M059J (cell line): ENCODE results near the gene FRMPD2. TPM values are rescaled to one million over a fixed set of nuclear protein-coding genes. Genes with fewer than 3 reads are reported as not detected.
A peak's percentile ranks its signal among the peaks of the same experiment; 100 is the strongest.
"Not testable (repeated sequence)": the region's sequence is repeated elsewhere in the genome, so short reads cannot be mapped to it uniquely, and the experiment has no call there.

Experiments used
- DNase-seq: peaks from one replicate; pipeline ENCODE4 v3.0.0-alpha.2; 2012; ENCODE audit warnings: low read depth
- total RNA-seq: library from RNA; depleted of rRNA; stranded (reverse); fragments of >200 nt; shearing (Covaris generic); gene quantifications from 2 replicates; pipeline ENCODE4 v1.2.3, GENCODE V29; 2014

The FRMPD2 gene
- total RNA-seq, 1 experiment from 2014 or later: not detected

DNA sequence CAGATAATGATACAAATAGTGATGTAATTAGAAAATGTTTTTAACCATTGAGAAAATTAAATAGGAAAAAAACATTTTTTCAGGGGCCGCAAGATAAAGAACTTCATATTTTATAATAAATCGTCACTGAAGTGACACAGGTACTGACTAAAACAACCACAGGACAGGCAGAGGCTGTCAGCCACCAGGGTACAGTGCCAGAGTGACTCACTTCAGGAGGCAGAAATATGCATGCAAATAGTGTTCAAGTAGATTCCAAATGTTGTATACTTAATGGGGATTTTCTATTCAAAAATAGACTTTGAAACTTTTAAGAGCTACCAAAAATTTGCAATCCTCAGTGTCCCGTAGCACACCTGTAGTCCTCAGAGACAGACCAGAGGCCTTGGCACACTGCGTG lies 68.6 kb downstream of the FRMPD2 start:
- peak; percentile 44 for DNase-seq

DNA sequence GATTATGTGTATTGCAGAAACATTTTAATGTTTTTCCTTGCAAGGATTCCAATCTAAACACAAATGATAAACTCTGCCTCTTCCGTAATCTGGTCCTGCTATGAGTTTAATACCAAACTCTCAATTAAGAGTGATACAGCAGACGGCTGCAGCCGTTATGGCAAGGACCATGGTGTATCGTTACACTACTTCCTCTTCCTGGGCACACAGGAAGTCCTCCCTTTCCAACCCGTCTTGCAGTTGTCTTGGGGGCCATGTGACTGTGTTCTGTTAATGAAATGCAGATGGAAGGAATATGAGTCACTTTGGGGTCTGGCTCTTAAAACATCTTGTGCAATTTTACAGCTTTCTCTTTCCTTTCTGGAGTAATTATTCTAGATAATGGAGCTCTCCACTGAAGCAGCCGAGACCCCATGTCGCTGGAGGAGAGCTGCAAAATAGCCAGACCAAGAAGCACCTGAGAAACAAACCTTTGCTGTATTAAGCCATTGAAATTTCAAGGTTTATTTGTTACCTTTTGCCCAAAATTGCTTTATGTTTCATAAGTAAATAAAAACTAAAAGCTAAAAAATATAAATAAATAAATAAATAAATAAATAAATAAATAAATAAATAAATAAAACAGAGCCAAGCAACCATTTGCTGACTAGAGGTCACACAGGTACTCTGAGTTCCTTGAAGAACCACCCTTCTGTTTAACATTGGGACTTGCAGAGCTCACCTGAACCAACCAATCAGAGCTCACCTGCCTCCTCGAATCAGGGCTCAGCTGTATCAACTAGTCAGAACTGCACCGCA lies 74.7 kb downstream of the FRMPD2 start:
- peak; percentile 65 for DNase-seq

GRCh38 chr10:48197236-48197899 lies 77.1 kb downstream of the FRMPD2 start:
- DNase-seq: no peak

DNA sequence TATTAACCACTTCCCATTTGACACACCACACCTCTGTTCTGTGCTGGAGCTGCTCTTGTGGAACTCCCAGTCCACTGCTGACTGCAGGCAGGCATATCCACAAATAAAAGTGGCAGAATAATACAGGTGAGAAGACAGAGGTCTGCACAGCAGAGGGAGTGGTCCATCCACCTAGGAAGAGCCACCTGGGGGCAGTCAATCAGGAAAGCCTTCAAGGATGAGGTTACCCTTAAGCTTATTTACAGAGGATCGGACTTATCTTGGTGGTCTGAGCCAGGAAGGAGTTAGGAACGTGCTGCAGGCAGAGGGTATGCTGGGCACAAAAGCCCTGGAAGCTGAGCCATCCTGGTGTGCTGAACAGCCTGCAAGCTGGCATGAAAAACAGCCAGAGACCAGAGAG lies 78.7 kb downstream of the FRMPD2 start:
- DNase-seq: no peak

DNA sequence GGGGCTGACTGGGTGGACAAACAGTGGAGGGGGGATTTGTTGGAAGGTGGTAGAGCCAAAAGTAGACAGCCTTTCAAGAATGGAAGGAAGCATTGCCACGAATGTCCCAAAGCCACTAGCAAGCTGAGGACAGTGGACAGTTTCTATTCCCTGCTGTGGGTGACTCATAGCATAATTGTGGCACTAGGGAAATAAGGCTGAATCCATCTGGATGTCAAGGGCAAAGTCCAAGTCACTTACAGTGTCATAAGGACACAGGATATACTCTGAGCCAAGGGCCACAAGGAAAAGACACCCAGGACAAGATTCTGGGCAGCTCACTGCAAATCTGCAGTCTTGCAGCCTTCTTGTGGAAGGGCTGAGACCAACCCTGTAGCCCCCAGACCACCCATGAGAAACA lies 79.7 kb downstream of the FRMPD2 start:
- peak; percentile 33 for DNase-seq

- no peak for DNase-seq
These were observed 80.9 kb downstream of the FRMPD2 start for GRCh38 chr10:48193556-48193955.

GRCh38 chr10:48192881-48193450 lies 81.5 kb downstream of the FRMPD2 start:
- no peak for DNase-seq

- no peak for DNase-seq
These were observed 86.6 kb downstream of the FRMPD2 start for GRCh38 chr10:48187713-48188485.

DNA sequence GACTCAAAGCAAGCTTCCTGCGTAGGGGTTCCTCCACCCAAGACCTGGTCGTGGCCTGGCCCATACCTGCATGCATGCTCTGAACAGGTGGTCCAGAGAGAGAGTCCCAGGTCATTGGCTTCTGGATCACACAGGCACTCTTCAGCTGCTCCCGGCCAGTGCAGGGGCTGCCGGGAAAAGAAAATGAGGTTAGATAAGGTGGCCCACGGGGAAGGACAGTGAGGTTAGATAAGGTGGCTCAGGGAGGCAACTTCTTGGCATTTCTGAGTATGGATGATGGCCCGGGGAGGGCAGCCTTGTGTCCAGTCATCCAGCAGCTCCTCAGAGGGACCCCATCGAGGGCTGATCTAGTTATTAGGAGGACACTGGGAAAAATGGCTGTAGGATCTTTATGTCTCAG lies 87.4 kb downstream of the FRMPD2 start:
- DNase-seq: no peak

GRCh38 chr10:48186264-48186804 lies 88.2 kb downstream of the FRMPD2 start:
- DNase-seq: not testable (repeated sequence)

GRCh38 chr10:48184224-48184623 lies 90.3 kb downstream of the FRMPD2 start:
- no peak for DNase-seq

DNA sequence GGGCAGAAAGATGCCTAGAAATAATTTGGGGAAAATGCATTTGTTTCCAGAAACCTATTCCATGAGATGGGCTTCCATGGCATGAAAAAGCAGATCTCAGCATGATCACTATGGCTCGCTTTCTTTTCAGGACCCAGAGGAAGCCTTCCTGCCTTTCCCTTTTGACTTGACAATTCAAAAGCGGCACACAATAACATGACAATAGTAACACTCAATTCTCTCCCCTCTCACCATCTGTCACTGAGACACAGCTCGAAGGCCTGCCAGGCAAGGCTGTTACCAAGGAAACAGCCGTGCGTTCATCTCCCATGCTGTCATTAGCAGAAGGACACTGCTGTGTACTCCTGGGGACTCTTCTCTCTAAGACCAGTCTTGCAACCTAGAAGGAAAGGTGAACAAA lies 101.8 kb downstream of the FRMPD2 start:
- not testable (repeated sequence) for DNase-seq

DNA sequence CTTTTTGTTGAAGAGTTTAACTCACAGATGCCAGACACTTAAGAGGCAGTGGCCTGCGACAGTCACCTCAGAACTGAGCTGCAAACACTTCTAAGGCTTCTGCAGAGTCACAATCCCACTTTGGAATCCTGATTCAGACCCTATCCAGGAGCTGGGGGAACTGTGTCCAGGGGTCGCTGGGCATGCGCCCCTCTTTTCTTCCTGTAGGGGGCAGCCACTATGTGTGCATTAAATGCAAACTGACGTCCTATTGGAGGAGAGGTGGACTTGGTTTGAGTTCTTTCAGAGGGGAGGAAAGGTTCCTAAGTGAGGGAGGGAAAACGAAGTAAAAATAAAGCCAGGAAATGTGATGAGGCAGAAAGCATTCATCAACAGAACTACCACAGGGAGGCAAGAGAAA lies 113.8 kb downstream of the FRMPD2 start:
- DNase-seq: not testable (repeated sequence)

- DNase-seq: not testable (repeated sequence)
These were observed 114.3 kb downstream of the FRMPD2 start for GRCh38 chr10:48160163-48160562.

DNA sequence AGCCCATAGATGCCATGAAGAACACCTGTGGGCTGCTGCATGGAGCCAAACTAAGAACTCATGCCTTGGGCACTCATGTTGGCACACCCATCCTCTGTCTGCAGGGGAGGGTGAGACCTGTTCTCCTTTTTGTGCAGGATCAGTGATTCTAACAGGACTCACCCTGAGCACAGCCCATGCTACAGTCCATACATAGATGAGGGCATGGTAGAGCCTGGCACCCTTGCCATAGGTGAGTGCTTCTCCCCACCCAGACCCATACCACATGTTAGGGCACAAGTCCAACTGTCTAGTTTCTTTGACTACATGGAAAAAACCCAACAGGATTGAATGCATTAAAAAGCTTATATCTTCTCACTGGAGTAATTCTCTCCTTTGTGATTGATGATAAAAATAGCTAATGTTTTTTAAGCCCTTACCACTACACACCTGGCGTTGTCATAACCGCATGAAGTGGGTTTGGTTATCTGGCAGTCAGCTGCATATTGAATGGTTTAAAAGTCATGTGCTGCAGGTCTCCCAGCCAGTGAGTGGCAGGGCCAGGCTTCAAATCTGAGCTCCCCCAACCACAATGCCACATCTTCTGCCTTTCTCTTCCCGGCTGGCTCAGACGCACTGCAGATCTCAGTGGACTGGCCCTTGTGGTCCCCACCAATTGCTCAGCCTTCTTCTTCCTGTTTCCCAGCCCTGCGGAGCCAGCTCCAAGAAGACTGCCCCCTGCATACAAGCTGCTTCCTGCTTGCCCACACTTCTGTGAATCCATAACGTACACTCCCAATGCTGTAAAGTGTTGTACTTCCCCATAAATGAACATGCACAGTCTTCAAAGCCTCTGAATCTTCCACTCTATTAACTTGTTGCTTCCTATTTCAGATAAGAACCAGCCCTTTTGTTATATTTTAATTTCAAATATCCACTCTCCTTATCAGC lies 120.0 kb downstream of the FRMPD2 start:
- not testable (repeated sequence) for DNase-seq

- DNase-seq: not testable (repeated sequence)
These were observed 126.9 kb downstream of the FRMPD2 start for GRCh38 chr10:48147643-48148042.

GRCh38 chr10:48143721-48144642 lies 130.5 kb downstream of the FRMPD2 start:
- not testable (repeated sequence) for DNase-seq

GRCh38 chr10:48140949-48141348 lies 133.5 kb downstream of the FRMPD2 start:
- not testable (repeated sequence) for DNase-seq
